ENCODE results near the gene CEBPZOS.
A peak's percentile ranks its signal among the peaks of the same experiment; 100 is the strongest.

CEBPZOS gene

DNA sequence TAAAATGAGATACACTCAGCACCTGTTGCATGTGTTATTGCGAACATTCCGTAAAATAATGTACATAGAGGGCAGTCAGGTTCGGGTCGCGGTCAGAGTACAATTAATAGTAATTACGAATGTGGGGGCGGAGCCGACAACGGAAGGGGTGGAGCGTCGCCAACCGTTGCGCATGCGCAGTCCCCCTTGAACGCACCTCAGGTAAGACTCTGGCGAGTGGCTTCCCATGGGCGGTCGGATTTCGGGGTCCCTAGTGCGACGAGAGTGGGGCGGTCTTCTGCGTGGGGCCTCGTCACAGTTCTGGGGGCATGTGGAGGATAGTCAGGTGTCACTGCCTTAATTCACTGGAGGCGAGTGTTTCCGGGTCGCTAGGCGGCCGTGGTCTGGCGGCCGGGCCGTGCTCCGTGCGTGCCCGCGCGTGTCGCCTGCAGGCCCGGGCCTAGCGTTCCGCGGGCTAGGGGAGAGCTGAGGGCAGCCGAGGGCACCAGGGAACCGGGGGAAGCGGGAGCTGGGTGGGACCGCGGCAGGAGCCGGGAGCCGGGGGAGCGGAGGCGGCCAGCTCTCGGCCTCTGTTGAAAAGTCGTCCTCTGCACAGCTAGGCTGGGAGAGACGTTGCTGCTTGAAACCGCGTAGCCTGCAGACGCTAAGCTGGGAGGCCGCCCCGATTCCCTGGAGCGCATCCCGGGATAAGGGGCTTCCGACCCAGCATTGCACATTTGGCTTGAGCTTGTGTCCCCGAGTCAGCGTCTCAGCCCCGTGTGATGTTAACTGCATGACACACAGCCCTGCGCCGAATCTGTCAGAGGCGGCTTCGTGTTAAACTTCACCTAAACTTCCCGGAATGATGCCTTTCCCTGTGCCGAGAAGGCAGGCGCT lies at the start of gene CEBPZOS:
Gene CEBPZOS (plus strand): TSS at position 177 of the 876 bp plus-strand sequence. CDS start 3,209 bp downstream, outside the sequence.
- DNase-seq: peak; percentile 33

DNA sequence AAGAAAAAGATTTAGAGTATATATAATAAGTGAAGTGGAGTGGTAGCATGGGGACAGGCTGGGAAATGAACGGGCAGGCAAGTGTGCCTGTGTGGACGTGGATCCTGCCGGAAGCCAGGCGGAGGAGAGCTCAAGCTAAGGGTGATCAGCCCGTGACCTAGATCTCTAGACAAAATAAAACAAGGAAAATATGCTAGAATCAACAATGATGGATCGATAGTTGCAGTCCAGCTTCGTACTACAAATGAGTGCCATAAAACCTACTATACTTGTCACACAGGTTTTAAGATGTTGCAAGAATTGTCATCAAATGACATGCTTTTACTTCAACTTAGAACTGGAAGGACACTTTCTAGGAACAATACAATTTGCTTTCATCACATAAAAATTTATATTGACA lies 48.0 kb upstream of the CEBPZOS start:
- no peak for DNase-seq

DNA sequence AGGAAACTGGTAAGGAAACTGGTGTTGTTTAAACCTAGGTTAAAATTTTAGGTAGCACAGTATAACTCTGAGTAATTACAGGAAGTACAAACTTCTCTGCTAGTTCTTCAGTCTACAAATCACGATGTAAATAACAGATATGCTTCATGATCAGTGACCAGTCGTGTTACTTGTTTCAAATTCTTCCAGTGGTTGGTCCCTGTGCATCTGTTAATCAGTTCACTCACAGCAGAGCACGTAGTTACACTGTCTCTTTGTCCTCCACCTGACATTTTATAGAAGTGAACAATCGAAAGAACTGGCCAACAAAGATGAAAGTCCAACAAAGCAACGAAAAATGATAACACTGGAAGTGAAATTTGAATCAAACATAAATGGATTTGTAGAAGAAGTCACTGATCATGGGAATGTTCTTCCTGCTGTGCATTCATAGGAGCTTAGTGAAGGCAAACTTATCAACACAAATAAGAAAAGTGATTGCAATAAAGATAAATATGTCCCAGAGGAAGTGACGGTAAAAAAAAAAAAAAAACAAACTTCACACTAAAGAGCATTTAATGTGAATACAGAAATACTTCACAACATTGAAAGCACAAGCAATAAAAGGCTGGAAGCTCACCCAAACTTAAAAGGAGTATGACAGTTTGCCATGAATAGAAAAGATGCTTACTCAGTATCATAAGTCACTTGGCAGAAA lies 46.5 kb upstream of the CEBPZOS start:
- no peak for DNase-seq

DNA sequence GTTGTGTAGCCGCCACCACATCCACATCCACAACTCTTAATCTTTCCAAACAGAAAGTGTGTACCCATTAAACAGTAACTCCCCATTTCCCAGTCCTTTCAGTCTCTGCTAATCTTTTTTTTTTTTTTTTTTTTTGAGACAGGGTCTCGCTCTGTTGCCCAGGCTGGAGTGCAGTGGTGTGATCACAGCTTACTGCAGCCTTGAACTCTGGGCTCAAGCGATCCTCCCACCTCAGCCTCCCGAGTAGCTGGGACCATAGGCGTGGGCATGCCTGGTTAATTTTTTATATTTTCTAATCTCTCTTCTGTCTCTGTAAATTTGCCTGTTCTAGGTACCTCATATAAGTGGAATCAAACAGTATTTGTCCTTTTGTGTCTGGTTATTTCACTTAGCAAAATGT lies 43.1 kb upstream of the CEBPZOS start:
- no peak for DNase-seq

DNA sequence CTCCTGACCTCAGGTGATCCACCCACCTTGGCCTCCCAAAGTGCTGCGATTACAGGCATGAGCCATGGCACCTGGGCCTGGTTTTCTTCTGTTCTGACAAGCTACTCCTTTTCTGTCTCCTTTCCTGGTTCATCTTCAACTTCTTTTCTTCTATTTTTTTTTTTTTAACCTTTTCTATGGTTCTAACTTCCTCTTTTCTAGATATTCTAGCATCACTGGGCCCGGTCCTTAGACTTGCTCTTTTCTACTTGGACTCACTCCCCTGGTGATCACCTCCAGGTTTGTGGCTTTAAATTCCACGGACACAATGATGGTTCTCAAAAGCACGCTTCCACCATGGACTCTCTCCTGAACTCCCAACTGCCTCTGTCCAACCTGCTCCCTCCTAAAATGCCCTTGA lies 41.5 kb upstream of the CEBPZOS start:
- no peak for DNase-seq

DNA sequence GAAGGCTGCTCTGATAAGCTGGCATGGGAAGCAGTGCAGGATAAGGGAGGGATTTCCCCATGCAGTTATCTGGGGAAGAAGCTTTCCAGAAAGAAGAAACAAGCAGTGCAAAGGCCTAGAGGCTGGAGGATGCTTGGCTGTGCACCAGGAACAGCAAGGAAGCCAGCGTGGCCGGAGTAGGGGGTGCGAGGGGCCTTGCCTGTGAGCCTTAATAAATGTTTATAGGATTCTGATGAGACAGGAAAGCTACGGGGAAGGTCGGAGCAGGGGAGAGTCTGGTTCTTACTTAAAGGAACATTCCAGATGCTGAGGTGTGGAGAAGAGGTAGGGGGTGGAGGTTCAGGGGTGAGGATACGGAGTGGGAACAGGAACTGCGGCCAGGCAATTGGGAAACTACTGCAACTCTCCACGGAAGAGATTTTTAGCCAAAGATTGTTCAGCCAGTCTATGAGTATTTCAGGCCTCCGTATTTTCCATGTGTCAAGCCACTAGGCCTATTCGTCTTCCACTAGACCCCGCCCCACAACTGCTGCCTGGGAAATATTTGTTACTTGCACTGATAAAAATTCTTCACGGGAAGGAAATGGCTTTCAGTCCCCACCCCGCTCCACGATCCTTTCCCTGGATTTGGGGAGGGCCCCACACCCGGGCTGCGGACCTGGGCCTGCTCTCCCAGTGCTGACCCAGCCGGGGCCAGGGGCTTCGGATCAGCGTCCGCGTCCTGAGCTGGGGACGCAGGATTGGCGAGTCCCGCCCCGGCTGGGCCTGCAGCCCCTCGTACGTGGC lies 40.0 kb upstream of the CEBPZOS start:
- no peak for DNase-seq

DNA sequence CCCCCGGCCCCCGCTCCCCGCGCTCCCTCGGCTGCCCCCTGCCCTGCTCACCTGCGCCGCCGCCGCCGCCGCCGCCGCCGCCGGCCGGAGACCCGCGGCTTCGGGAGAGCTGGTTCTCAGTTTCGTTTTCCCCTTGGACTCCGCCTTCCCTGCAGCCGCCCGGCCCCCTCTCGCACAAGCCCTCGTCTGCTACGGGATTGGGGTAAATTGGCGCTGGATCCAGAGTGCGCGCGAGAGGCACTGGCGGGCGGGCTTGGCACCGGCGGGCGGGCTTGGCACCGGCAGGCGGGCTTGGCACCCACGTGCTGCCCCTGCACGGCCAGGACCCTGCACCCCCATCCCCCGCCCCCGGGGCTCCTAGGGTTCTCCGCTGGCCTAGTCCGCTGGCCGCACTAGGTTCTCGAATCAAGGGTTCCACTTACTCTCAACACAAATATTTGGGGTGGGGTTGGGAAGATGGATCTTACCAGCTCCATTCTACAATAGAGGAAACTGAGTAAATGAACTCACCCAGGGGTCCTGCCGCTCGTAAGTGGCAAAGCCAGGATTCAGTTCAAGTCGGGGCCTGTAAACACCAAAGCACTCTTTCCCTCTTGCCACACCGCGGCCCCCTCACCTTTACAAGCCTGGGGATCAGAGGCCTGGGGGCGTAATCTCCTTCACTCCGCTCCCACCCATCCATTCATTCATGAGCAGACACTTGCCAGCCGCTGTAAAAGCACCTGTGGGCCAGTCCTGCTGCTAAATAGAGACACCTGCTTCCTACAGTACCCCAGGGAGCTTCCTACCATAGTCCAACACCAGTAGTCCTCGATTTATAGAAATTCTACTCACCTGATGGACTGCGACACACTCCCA lies 39.2 kb upstream of the CEBPZOS start, which contains the start of gene EIF2AK2:
Gene EIF2AK2 (minus strand): TSS at position 124 of the 858 bp plus-strand sequence. CDS start 9,174 bp downstream, outside the sequence.
- DNase-seq: peak; percentile 80

DNA sequence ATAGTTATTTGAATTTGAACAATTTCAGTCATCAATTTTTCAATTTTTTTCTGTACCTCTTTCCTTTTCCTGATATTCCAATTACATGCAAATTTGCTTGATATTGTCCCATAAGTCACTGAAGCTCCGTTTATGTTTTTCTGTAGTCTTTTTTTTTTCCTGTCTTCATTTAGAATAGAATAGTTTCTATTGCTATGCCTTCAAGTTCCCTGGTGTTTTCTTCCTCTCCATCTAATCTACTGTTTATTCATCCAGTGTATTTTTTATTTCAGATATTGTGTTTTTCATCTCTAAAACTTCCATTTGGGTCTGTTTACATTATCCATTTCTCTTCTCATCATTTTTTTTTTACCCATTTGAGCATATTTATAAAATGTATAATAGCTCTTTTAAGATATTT lies 31.5 kb upstream of the CEBPZOS start:
- no peak for DNase-seq

DNA sequence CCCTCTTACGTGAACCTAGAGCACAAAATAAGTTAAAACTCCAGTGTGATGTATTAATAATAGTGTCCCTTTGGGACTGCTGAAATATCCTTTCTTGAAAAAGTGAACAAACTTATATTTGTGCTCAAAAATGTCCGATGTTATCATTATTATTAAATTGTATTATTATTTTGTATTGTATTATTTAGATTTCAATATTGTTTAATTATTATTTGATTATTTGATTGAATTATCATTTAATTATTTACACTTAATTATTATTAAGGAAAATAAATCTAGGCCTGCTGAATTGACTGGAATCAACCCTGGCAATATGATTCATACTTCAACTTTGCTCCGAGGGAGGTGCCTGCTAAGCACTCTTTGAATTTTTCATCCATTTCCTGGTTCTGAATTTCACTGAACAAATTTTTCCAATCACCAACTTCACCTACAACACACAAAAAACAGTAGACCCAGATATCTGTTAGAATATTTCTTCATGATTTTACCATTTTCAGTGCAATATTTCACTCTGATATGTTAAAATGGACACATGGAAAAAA lies 28.6 kb upstream of the CEBPZOS start:
- DNase-seq: no peak

DNA sequence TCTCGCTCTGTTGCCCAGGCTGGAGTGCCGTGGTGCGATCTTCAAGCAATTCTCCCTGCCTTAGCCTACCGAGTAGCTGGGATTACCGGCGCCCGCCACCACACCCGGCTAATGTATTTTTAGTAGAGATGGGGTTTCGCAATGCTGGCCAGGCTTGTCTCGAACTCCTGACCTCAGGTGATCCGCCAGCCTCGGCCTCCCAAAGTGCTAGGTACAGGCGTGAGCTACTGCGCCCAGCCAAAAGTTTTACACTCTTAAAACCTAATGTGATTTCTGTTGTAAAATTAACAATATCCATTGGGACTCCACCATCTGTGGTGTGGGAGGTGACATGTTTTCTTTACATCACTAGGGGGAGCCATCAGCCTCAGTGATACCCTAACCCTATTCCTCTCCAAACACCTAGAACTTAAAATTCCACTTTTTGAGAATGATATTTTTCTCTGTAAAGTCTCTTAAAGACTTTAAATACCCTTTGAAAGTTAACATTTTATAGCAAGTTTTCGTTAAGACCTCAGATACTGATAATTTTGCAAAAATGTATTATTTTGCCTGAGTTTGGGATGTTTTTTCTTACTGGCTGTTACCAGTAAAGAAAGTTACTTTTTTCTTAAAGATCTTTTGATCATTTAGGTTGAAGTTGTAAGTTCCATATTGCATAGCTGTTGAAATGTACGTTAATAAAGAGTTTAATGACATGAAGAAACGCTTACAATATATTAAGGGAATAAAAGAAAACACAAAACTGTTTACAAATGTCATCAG lies 27.9 kb upstream of the CEBPZOS start:
- no peak for DNase-seq

DNA sequence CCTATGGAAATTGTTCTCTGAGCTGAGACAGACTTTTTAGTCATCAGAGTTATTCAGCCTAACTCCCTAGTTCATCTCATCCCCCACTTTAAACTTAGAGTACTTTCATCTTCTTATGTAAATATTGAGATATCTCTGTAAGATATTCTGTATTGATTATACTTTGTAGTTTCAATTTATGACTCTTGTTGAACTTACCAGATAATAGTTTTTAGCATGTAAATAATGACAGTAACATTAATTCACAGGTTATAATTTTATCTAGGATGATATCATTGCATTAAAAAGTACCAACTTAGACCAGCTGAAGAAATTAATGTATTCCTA lies 24.7 kb upstream of the CEBPZOS start:
- no peak for DNase-seq

DNA sequence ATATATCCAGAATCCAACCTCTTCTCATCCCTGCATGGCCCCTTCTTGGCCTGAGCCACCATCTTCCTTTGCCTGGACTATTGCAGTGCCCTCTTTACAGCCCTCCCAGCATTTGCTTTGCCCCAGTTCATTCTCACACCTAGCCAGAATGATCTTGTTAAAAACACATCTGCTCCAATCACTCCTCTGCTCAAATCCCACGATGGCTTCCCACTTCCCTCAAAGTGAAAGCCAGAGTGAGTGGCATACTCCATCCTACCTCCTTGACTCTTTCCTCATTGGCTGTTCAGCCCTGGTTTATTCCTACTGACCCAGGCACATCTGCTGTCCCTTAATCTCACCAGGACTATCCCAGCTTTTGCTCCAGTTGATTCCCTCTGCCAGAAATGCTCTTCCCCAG lies 22.6 kb upstream of the CEBPZOS start:
- no peak for DNase-seq

DNA sequence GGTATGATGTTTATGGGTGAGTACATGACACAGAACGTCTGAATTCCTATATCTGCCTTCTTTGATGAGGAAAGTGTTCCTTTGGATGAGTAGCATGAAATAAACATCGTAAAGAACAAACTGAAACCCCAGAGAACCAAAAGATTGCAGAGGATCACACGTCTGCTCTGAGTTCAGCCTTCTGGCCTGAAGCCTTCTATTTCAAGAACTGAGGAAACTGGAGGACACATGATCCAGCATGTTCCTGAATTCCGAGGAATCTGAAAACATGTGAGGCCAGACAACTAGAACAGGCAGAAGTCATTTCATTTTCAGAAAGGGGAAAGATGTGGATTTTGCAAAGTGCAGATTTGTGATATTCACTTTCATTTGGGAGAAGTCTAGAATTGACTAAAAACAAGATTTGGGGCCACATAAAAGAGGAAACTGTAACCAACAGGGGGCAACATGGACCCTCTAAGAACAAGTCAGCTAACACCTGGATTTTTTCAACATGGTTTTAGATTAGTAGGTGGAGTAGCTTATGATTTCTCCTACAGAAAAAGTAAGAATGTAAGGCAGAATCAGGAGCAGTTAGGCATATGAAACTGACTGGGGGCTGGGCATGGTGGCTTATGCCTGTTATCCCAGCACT lies 16.2 kb upstream of the CEBPZOS start:
- DNase-seq: no peak

DNA sequence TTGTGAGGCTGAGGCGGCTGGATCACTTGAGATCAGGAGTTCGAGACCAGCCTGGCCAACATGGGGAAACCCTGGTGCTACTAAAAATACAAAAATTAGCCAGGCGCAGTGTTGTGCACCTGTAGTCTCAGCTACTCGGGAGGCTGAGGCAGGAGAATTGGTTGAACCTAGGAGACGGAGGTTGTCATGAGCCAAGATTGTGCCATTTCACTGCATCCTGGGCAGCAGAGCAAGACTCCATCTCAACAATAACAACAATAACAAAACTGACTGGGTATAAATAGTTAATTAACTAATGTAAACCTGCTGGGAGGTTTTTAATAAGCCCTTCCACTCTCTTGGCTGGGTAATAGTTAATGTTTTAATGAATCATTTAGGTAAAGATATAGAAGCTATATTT lies 15.7 kb upstream of the CEBPZOS start:
- no peak for DNase-seq

DNA sequence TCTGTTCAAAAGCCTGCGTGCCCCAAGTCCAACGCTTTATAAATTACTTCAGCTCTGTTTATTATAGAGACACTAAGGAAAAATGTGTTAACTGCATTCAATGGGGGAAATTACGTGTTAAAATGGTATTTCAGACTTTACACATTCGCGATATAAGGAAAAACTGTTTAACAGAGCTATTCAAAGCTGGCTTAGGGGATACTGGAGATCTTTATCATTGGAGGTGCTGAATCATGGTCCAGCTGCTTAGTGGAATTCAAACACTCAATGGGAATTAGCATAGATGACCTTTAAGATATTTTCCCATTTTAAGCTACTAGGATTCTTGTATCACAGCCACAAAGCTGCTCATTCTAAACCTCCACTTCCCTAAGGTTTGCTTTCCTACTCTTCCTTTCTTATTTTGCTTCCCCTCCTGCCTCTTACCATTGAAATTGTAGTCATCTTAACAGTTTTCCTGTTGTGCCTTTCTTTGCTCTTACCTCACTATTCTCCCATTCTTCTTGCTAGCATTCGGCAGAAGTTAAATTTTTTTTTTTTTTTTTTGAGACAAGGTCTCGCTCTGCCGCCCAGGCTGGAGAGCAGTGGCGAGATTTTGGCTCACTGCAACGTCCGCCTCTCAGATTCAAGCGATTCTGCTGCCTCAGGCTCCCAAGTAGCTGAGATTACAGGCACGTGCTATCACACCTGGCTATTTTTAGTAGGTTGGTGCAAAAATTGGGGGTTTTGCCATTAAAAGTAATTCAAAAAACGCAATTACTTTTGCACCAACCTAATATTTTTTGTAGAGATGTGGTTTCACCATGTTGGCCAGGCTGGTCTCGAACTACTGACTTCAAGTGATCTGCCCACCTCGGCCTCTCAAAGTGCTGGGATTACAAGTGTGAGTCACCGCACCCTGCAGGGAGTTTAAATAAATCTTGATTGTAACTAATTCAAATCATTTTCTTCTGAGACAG lies 14.3 kb upstream of the CEBPZOS start:
- no peak for DNase-seq

DNA sequence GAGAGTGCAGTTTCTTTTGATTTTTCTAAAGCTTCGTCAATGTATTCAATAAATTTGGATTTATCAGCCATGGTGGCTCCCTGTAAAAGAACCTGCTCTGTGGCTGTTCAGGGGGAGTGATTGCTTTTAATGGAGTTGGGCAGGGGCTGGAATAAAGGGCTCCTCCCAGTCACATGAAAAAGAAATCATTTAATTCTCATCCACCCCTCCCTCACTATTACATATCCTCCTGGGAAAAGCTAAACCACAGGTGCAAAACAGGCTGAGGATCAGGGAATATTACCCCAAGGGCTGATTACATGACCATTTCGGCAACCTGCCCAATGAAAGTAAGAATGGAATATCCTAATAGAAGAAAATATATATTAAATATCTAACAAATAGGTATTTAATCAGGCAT lies 7.7 kb upstream of the CEBPZOS start, which contains the start of gene SULT6B1:
Gene SULT6B1 (minus strand): TSS at position 101 of the 400 bp plus-strand sequence. CDS start 30 bp downstream, at position 71.
- DNase-seq: no peak

DNA sequence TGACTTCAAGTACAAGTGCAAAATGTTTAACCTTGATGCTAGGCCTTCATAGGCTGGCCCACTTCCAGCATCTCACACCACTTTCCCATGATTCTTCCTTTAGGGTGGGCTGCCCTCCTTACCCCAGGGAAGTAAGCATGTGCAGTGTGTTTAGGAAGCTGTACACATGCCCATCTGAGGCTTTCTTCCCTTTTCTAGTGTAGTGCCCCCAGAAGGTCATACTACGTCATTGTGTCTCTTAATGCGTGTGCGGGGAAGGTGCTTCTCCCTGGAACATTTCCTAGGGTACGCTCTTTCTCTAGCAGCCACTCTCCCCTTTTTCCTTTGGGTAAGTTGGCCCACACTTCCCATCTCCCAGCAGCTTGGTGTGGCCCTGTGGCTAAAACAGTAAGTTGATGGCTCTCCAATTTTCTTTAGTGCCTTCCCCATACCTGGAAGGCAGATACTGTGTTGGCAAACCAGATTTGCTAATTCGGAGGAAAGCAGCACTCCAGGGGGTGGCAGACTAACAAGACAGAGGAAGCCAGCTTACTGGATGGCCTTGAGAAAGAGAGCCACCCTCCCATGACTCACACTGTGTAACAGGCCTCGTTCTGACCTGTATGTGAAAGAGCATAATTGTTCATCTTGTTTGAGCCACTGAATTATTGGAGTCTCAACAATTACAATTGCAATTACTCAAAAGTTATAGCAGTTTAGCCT lies 6.7 kb upstream of the CEBPZOS start:
- no peak for DNase-seq

DNA sequence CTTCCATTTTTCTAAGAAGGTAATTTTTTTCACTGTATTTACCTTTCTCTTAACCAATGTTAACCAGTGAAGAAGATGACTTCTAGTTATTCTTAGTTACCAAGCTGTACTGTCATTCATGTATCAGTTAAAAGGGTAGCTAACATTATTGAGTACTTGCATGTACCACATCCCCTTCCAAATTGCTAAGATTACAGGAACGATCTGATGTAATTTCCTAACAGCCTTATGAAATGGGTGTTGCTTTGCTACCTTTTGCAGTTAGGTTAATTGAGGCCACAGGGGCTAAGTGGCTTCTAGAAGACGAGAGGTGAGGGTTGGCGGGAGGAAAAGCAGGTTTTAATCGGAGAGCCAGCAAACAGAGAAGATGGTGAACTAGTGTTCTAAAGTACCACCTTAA lies 6.0 kb upstream of the CEBPZOS start:
- DNase-seq: no peak

DNA sequence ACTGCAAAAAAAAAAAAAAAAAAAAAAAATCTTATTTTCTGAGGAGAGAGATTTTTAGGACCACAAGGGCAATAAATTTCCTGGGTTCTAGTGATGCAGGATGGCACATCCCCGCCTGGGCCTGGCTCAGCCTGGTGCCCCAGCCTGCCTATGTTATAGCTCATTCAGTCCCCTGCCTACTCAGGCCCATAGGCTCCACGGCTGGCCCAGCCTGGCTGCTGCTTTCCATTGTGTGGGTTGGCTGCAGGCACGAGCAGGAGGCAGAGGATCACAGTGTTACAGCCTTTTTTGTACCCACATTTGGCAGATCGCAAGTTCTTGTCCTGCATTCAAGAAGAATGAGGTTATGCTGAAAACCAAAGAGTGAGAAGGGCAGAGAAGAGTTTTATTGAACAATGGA lies 5.0 kb upstream of the CEBPZOS start:
- DNase-seq: no peak

All from NCI-H1105 (cell line).